ENCODE results near the gene LRP1B.

Gene LRP1B

GRCh38 chr2:141362311-141362710, 768.5 kb downstream of the LRP1B start:
- TF ChIP-seq, protein P1, sequence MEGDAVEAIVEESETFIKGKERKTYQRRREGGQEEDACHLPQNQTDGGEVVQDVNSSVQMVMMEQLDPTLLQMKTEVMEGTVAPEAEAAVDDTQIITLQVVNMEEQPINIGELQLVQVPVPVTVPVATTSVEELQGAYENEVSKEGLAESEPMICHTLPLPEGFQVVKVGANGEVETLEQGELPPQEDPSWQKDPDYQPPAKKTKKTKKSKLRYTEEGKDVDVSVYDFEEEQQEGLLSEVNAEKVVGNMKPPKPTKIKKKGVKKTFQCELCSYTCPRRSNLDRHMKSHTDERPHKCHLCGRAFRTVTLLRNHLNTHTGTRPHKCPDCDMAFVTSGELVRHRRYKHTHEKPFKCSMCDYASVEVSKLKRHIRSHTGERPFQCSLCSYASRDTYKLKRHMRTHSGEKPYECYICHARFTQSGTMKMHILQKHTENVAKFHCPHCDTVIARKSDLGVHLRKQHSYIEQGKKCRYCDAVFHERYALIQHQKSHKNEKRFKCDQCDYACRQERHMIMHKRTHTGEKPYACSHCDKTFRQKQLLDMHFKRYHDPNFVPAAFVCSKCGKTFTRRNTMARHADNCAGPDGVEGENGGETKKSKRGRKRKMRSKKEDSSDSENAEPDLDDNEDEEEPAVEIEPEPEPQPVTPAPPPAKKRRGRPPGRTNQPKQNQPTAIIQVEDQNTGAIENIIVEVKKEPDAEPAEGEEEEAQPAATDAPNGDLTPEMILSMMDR (IDR thresholded peaks at IDR 0.05; ENCODE audit: extremely low read depth, missing control alignments): no peak
- no peak for DNase-seq (ENCODE audit: low spot score)

DNA sequence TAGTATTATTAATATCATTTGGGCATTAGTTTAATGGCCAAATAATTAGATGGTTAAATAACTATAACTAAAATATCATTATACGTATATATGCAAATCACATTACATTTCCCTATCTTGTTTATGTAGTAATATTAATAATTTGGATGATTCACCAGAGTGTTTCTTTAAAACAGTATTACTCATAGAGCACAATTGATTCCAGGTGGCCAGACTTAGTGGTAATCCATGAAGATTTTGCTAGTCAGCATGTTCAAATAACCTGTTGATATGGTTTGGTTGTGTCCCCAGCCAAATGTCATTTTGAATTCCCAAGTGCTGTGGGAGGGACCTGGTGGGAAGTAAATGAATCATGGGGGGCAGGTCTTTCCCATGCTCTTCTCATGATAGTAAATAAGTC, 782.3 kb downstream of the LRP1B start:
- DNase-seq (ENCODE audit: low spot score): no peak
- TF ChIP-seq, protein P1 (IDR thresholded peaks at IDR 0.05; ENCODE audit: extremely low read depth, missing control alignments): no peak

GRCh38 chr2:141341444-141341843, 789.4 kb downstream of the LRP1B start:
- DNase-seq (ENCODE audit: low spot score): no peak
- TF ChIP-seq, protein P1 (IDR thresholded peaks at IDR 0.05; ENCODE audit: extremely low read depth, missing control alignments): no peak

- TF ChIP-seq, protein P1 (IDR thresholded peaks at IDR 0.05; ENCODE audit: extremely low read depth, missing control alignments): no peak
- DNase-seq (ENCODE audit: low spot score): no peak
Observed at GRCh38 chr2:141331127-141331526, 799.7 kb downstream of the LRP1B start.

GRCh38 chr2:141329964-141330363, 800.9 kb downstream of the LRP1B start:
- TF ChIP-seq, protein P1 (IDR thresholded peaks at IDR 0.05; ENCODE audit: extremely low read depth, missing control alignments): no peak

DNA sequence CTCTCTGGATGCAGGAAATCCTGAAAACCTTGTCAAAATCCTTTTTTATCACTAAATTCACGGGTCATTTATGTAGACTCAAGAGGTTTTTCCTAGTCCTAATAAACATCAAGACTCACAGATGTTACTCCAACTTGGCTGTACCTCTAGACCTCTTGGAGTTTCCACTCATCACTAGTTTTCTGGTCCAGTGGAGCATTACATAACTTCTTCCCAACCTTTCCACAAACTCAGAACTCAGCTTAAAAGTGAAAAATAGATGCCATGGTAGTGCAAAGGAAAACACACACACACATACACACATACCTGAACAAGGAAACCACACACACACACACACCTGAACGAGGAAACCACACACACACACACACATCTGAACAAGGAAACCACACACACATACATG, 807.2 kb downstream of the LRP1B start:
- no peak for DNase-seq (ENCODE audit: low spot score)
- TF ChIP-seq, protein P1 (IDR thresholded peaks at IDR 0.05; ENCODE audit: extremely low read depth, missing control alignments): no peak

More at GRCh38 chr2:141329964-141330363, 800.9 kb downstream of the LRP1B start:
- DNase-seq (ENCODE audit: low spot score): no peak

DNA sequence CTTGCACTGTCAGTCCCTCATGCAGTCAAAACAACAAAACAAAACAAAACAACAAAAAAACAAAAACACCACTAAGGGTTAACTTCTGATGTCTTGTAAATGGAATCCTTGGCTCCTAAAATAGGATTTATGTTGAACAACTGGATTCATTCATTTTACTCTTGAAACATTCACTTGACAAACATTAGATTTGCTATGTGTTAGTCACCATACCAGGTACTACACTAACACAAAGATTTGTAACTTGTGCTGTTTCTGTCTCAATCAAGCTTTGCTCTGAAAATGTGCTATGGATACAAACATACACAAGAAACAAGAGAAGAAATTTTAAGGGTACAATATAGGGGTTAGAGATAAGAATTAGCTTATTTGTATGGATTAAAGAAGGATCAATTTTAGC, 812.8 kb downstream of the LRP1B start:
- TF ChIP-seq, protein P1 (IDR thresholded peaks at IDR 0.05; ENCODE audit: extremely low read depth, missing control alignments): no peak
- DNase-seq (ENCODE audit: low spot score): no peak

All from GM20000 (cell line).